CD1c-positive myeloid dendritic cell (primary cell): ENCODE data around the gene BICC1.

ENCODE experiments used
- DNase-seq: peaks from one replicate; pipeline ENCODE4 v3.0.0-alpha.2; 2016; ENCODE audit errors: extremely low spot score

BICC1 gene

GRCh38 chr10:58516119-58516518, 3.4 kb downstream of the BICC1 start:
- DNase-seq = no peak

GRCh38 chr10:58516671-58517070, 4.0 kb downstream of the BICC1 start:
- DNase-seq = no peak

GRCh38 chr10:58517081-58517480, 4.4 kb downstream of the BICC1 start:
- no peak for DNase-seq

- DNase-seq = no peak
These were observed 5.1 kb downstream of the BICC1 start for GRCh38 chr10:58517491-58518355.

- no peak for DNase-seq
These were observed 6.1 kb downstream of the BICC1 start for GRCh38 chr10:58518775-58519174.

- no peak for DNase-seq
These were observed 16.5 kb downstream of the BICC1 start for GRCh38 chr10:58529077-58529728.

- DNase-seq = peak; percentile 66
These were observed 18.5 kb downstream of the BICC1 start for GRCh38 chr10:58531084-58531695.

GRCh38 chr10:58535311-58535710, 22.6 kb downstream of the BICC1 start:
- no peak for DNase-seq

GRCh38 chr10:58543141-58543540, 30.5 kb downstream of the BICC1 start:
- no peak for DNase-seq

- no peak for DNase-seq
These were observed 31.5 kb downstream of the BICC1 start for GRCh38 chr10:58544135-58544534.

GRCh38 chr10:58545427-58545826, 32.8 kb downstream of the BICC1 start:
- DNase-seq = no peak

- no peak for DNase-seq
These were observed 33.5 kb downstream of the BICC1 start for GRCh38 chr10:58546137-58546536.

- no peak for DNase-seq
These were observed 34.2 kb downstream of the BICC1 start for GRCh38 chr10:58546722-58547445.

GRCh38 chr10:58547963-58548362, 35.3 kb downstream of the BICC1 start:
- no peak for DNase-seq

- no peak for DNase-seq
These were observed 41.6 kb downstream of the BICC1 start for GRCh38 chr10:58554316-58554715.

- no peak for DNase-seq
These were observed 42.7 kb downstream of the BICC1 start for GRCh38 chr10:58555170-58555929.

- no peak for DNase-seq
These were observed 43.2 kb downstream of the BICC1 start for GRCh38 chr10:58555930-58556311.

- no peak for DNase-seq
These were observed 44.0 kb downstream of the BICC1 start for GRCh38 chr10:58556516-58557165.

- DNase-seq = no peak
These were observed 45.0 kb downstream of the BICC1 start for GRCh38 chr10:58557714-58558113.

GRCh38 chr10:58560068-58560467, 47.4 kb downstream of the BICC1 start:
- no peak for DNase-seq

GRCh38 chr10:58565271-58565670, 52.6 kb downstream of the BICC1 start:
- DNase-seq = no peak
